ENCODE data around the gene CLDN6. TPM values are rescaled to one million over a fixed set of nuclear protein-coding genes. Genes with fewer than 3 reads are reported as not detected.
"Not testable (repeated sequence)": the region's sequence is repeated elsewhere in the genome, so short reads cannot be mapped to it uniquely, and the experiment has no call there.

The CLDN6 gene
- total RNA-seq, 4 donors from 2014 or later, result not detected

- Histone ChIP-seq H3K4me1 (peaks cover 14 to 19% of the 10 kb centered on the region in 2 donors), H3K27me3 (no peaks in the 10 kb centered on the region), H3K9me3 (no peaks in the 10 kb centered on the region), H3K4me3 (replicated peaks in 1 of 3) (peak overlapping the region; percentile 43 to 66 (median 59)), H3K27ac (peak overlapping the region; percentile 74 to 88 (median 75)), H3K36me3 (no peaks in the 10 kb centered on the region)
- peak; percentile 85 to 86 for DNase-seq
- intact Hi-C loops (cut with DNase I), result no loop called here
- TF ChIP-seq CTCF (IDR thresholded peaks at IDR 0.05), result peak; percentile 34 to 98 (median 96)
- TF ChIP-seq POLR2A (IDR thresholded peaks at IDR 0.05), result peak in 1 of 2 donors; percentile 47
- 0 to 1% methylated on average over 4 to 14 of the region's 67 CpGs for WGBS, 2 donors
These were observed 41.2 kb upstream of the CLDN6 start for GRCh38 chr16:3059041-3059722.

GRCh38 chr16:3058139-3059030, 40.4 kb upstream of the CLDN6 start:
- H3K27me3 ChIP-seq, result no peaks in the 10 kb centered on the region
- peak overlapping the region; percentile 43 to 66 (median 59) for H3K4me3 ChIP-seq (replicated peaks in 1 of 3)
- peak overlapping the region in 2 of 3 donors; percentile 72 to 75 for H3K27ac ChIP-seq
- H3K4me1 ChIP-seq, result peaks cover 14 to 19% of the 10 kb centered on the region in 2 donors
- no peaks in the 10 kb centered on the region for H3K36me3 ChIP-seq
- intact Hi-C loops (cut with DNase I), result no loop called here
- WGBS, 2 donors, result 16 to 40% methylated on average over 8 to 9 of the region's 77 CpGs
- H3K9me3 ChIP-seq, result no peaks in the 10 kb centered on the region
- TF ChIP-seq CTCF (IDR thresholded peaks at IDR 0.05) (no peak), POLR2A (IDR thresholded peaks at IDR 0.05) (no peak)
- DNase-seq, result peak; percentile 51 to 53

GRCh38 chr16:3057181-3058138, 39.5 kb upstream of the CLDN6 start:
- WGBS, 2 donors, result 90 to 94% methylated on average over 13 to 19 of the region's 22 CpGs
- intact Hi-C loops (cut with DNase I), result no loop called here
- H3K27me3 ChIP-seq, result no peaks in the 10 kb centered on the region
- H3K27ac ChIP-seq, result no peak overlapping the region
- H3K4me3 ChIP-seq (replicated peaks in 1 of 3), result no peak overlapping the region
- peaks cover 14 to 19% of the 10 kb centered on the region in 2 donors for H3K4me1 ChIP-seq
- DNase-seq, result no peak
- no peaks in the 10 kb centered on the region for H3K9me3 ChIP-seq
- TF ChIP-seq CTCF (IDR thresholded peaks at IDR 0.05) (no peak), POLR2A (IDR thresholded peaks at IDR 0.05) (no peak)
- H3K36me3 ChIP-seq, result no peaks in the 10 kb centered on the region

GRCh38 chr16:3056336-3057180, 38.6 kb upstream of the CLDN6 start:
- Histone ChIP-seq H3K4me1 (peaks cover 14 to 19% of the 10 kb centered on the region in 2 donors), H3K4me3 (replicated peaks in 1 of 3) (no peak overlapping the region), H3K9me3 (no peaks in the 10 kb centered on the region), H3K36me3 (no peaks in the 10 kb centered on the region), H3K27me3 (no peaks in the 10 kb centered on the region), H3K27ac (no peak overlapping the region)
- DNase-seq, result no peak
- TF ChIP-seq POLR2A (IDR thresholded peaks at IDR 0.05) (no peak), CTCF (IDR thresholded peaks at IDR 0.05) (no peak)
- WGBS, 2 donors, result 74 to 87% methylated on average over 7 to 19 of the region's 19 CpGs
- intact Hi-C loops (cut with DNase I), result no loop called here

- intact Hi-C loops (cut with DNase I); H3K27me3 ChIP-seq; H3K27ac ChIP-seq; H3K9me3 ChIP-seq; DNase-seq; H3K4me3 ChIP-seq (replicated peaks in 1 of 3); H3K36me3 ChIP-seq: not testable (repeated sequence)
- WGBS, 2 donors, result 45 to 66% methylated on average over 2 to 9 of the region's 9 CpGs
- H3K4me1 ChIP-seq, result peaks cover 14 to 19% of the 10 kb centered on the region in 2 donors
These were observed 37.7 kb upstream of the CLDN6 start for GRCh38 chr16:3055734-3056115.

Measured in thyroid gland (tissue), 4 donors.